GM12872 (cell line): ENCODE data around the gene MACIR.

Source experiments
- TF ChIP-seq, protein P1 (sequence below): IDR thresholded peaks from 3 replicates; pipeline ENCODE4 v1.5.1; 2011; ENCODE audit warnings: low read depth, mild to moderate bottlenecking, low read length, moderate library complexity; ENCODE audit not compliant: insufficient read depth

MACIR gene

DNA sequence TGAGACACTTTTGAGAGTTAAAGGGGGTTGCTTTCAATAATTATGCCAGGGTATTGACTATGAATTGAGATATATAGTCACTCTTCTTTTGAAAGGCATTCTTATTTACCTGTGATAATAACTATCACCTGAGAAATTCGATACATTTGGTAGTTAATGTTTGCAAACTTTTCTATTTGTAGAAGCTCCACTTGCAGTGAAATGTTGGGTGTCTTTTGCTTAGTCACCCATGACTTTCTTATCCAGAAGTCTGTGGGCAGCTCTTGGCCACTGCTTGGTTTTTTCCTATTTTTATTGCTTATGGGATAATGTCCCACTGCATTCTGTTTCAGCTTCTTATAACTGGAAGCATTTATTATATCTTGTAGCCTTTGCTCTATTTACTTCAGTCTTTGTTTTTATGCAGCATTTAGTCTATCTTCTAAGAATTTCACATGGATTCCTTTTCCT, 3.9 kb downstream of the MACIR start:
- TF ChIP-seq, protein P1, sequence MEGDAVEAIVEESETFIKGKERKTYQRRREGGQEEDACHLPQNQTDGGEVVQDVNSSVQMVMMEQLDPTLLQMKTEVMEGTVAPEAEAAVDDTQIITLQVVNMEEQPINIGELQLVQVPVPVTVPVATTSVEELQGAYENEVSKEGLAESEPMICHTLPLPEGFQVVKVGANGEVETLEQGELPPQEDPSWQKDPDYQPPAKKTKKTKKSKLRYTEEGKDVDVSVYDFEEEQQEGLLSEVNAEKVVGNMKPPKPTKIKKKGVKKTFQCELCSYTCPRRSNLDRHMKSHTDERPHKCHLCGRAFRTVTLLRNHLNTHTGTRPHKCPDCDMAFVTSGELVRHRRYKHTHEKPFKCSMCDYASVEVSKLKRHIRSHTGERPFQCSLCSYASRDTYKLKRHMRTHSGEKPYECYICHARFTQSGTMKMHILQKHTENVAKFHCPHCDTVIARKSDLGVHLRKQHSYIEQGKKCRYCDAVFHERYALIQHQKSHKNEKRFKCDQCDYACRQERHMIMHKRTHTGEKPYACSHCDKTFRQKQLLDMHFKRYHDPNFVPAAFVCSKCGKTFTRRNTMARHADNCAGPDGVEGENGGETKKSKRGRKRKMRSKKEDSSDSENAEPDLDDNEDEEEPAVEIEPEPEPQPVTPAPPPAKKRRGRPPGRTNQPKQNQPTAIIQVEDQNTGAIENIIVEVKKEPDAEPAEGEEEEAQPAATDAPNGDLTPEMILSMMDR = no peak

DNA sequence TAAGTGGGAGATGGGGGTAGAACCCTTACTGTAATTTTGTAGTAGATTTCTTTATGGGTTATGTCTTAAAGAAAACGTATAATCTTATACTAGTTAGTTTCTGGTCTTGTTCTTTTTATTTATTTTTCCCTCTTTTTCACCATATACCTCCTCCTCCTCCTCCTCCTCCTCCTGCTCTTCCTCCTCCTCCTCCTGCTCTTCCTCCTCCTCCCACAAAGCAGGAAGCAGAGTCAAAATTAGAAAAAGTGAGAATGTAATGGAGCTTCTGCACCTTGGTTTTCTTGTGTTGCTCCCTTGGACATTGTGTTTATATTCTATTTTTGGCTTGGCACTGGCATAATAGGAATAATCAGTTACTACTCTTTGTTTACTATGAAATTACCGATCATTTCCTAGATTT, 4.5 kb downstream of the MACIR start:
- TF ChIP-seq, protein P1 = no peak

DNA sequence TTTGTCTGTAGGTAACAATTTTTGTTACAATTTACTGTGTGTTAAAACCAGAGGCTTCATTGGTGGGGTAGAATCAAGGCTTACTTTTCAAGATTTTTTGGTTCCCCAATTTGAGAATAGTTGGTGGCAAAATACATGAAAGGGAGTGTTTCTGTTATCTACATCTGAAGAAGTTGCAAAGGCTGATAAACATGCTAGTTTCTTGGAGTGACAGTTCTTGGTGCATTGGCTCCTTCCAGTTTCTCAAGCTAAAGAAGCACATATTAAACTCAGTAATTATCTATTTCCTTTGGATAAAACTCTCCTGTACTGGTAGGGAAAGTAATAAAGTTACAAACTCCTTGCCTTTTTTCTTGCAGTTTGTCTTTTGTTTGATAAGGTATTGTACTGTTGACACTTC, 5.9 kb downstream of the MACIR start:
- TF ChIP-seq, protein P1 = no peak

DNA sequence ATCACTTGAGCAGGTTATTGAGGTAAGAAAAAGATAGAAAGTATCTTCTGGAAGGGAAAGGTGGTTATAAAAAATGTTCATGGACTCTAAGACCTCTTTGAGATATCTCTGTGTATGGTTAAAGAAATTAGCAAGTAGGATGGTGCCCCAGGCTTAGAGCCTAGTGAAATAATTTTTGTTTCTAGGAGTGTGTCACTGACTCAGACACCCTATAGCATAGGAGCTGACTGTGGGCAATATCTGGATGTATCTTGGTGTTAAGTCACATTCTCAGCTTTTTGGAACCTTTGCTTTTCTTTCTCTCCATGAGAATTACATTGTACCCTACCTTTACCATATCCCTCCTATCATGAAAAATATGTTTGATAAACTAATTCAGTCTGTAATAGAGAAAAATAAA, 12.0 kb downstream of the MACIR start:
- TF ChIP-seq, protein P1 = no peak

DNA sequence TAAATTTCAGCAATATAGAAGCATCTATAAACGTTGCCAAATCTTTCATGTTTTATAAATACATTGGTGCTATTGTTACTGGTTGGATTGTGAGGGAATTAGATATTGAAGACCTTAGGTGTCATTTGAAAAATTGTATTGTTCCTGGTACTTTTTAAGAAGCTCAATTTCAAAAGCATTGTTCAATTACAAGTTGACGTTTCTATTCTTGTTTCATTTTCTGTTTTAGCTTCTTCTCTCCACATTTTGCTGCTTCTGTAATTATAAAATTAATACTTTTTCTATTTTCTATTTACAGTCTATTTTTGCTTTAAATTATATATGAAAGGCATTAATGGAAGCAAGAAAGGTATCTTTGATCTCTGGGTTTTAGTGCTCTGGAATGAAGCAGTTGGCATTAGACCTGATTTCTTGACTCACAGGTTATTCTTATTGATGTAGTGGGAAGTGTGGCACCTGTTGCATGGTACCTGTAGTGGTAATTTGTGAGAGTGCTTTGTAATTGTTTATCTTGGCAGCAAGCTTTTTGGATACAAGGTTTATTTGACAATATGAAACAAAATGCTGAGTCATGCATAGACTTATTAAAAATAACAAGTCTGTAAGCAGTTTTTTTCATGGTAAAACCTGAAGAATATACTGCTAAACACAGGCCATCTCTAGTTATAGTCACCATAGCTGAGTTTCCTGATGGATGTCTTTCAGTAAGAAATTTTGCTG, 13.2 kb downstream of the MACIR start:
- TF ChIP-seq, protein P1 = no peak

DNA sequence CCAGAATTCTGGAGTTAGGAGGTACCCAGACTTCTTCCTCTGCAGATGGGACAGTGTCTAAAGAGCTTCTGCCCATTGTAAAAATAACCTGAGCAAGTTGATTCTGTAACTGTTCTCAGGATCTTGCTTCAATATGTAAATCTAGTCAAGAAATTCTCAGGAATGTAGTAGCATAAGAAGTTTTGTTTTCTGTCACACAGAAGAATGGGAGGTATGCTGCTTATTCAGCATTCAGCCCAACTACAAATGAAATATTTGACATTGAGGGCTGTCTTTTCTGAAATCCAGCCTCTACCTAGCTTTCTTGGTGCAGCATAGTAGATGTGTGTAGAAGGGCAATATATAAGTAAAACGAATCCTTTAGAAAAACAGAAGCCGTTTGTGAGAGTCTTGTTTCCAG, 13.8 kb downstream of the MACIR start:
- TF ChIP-seq, protein P1 = no peak

DNA sequence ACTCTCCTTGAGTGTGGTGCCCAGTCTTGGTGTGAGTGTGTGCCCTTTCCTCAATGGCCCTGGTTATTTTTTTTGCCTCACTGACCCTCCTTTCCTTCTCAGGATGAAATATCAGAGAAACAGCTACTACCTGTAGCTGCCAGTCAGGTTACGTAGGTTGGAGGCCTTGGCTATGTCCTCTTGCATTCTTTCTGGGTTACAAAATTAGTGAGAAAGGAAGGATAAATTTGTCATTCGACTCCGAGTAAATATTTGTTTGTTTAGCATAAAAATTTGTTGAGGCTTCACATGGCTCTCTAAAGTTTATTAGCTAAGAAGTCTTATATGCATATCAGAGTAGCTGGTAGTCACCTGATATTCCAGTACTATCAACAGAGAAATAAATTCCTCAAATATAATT, 15.4 kb downstream of the MACIR start:
- TF ChIP-seq, protein P1 = no peak
